Ovary (tissue), 3 donors: ENCODE results near the gene SMIM12.

Experiments
- CTCF ChIP-seq, 3 donors: fragments of 450-650 bp in 2 of 3; fragments of 200-600 bp in 1 of 3; IDR thresholded peaks; one replicate each; pipeline versions ENCODE4 v1.5.1 to v1.8.0; 2016 to 2022; ENCODE audit warnings: antibody characterized with exemption in 3 of 3, mild to moderate bottlenecking in 1 of 3
- EP300 ChIP-seq: sonication (generic); formaldehyde crosslinking; IDR thresholded peaks from one replicate; pipeline ENCODE4 v1.6.1; 2017; ENCODE audit warnings: antibody characterized with exemption
- donor health status: DM: no; HTN: no; CAD: no.

- no peak for TF ChIP-seq CTCF (IDR thresholded peaks at IDR 0.05)
- TF ChIP-seq EP300: no peak
These were observed 40.4 kb upstream of the SMIM12 start for GRCh38 chr1:34899906-34900305.
